Measurements from ENCODE around the gene AP4M1. TPM values are rescaled to one million over a fixed set of nuclear protein-coding genes. Genes with fewer than 3 reads are reported as not detected.

The AP4M1 gene
- total and polyA plus RNA-seq, 10 of the 15 experiments (the other 5 are each of a cell fraction or from before 2014, with no cell fraction given), result 0.77 to 16.1 (median 13.0) TPM

DNA sequence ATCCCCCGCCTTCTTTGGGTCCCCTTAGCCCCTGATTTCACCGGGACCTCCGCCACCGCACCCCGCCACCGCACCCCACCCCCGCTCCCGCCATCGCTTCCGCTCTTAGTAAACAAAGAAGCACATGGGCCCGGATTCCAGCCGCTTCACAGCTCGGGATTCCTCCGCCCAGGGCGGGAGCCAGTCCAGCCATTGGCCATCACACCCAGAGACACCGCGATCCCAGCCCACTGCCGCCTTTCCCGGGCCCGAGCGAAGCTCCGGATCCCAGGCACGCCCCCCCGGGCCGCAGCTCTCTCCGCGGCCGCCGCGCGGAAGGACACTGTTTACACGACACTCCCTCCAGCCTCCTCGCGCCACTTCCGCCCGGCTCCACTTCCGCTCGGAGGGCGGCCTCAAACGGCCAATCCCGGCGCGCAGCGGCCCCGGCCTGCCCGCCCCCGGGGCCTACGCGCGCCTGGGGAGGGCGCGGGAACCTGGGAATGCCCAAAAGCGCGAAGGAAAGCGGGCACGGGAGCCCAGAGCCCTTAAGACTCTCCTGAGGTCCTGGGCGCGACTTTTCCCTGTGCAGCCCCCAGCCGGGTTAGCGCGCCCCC is 925 bp upstream of the AP4M1 start (continued):
- TF ChIP-seq, protein P1, sequence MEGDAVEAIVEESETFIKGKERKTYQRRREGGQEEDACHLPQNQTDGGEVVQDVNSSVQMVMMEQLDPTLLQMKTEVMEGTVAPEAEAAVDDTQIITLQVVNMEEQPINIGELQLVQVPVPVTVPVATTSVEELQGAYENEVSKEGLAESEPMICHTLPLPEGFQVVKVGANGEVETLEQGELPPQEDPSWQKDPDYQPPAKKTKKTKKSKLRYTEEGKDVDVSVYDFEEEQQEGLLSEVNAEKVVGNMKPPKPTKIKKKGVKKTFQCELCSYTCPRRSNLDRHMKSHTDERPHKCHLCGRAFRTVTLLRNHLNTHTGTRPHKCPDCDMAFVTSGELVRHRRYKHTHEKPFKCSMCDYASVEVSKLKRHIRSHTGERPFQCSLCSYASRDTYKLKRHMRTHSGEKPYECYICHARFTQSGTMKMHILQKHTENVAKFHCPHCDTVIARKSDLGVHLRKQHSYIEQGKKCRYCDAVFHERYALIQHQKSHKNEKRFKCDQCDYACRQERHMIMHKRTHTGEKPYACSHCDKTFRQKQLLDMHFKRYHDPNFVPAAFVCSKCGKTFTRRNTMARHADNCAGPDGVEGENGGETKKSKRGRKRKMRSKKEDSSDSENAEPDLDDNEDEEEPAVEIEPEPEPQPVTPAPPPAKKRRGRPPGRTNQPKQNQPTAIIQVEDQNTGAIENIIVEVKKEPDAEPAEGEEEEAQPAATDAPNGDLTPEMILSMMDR (IDR thresholded peaks at IDR 0.05 in 2 of 3, conservative IDR thresholded peaks at IDR 0.05 in 1 of 3; ENCODE audit: control insufficient read depth in 2 of 3, extremely low read depth in 1 of 3, insufficient read depth in 1 of 3, low read depth in 3 of 3, low read length in 3 of 3), result no peak
- TF ChIP-seq BACH1 (IDR thresholded peaks at IDR 0.05; ENCODE audit: borderline replicate concordance) (peak; percentile 68), MEF2A (IDR thresholded peaks at IDR 0.05; ENCODE audit: insufficient read depth, low read depth, low read length) (0 out of 2 replicates have a peak, but pooled peaks have one; percentile 26), KLF5 (IDR thresholded peaks at IDR 0.05; ENCODE audit: partially characterized antibody) (peak; percentile 92), NR2F1 (conservative IDR thresholded peaks at IDR 0.05) (peak; percentile 57; the same call in 1 of the 2 replicates), HDAC6 (IDR thresholded peaks at IDR 0.05; ENCODE audit: unreplicated experiment) (no peak), STAT3 (IDR thresholded peaks at IDR 0.05; ENCODE audit: low read depth, low read length) (no peak), RAD51 (IDR thresholded peaks at IDR 0.05) (no peak; the same call in 1 of the 2 replicates), EGR1 (IDR thresholded peaks at IDR 0.05; ENCODE audit: borderline replicate concordance in 1 of 2, low read depth in 2 of 2, low read length in 2 of 2) (peak in 1 of 2 experiments; percentile 97; a peak in 2 of 3 replicates), ZSCAN29 (IDR thresholded peaks at IDR 0.05) (no peak), TCF3 (IDR thresholded peaks at IDR 0.05; ENCODE audit: borderline replicate concordance, insufficient read depth, low read depth, low read length) (no peak; the same call in 1 of the 2 replicates), FOS (IDR thresholded peaks at IDR 0.05; ENCODE audit: borderline replicate concordance, extremely low read depth, insufficient read length) (no peak), KDM1A (IDR thresholded peaks at IDR 0.05; ENCODE audit: borderline replicate concordance) (no peak), SREBF2 (IDR thresholded peaks at IDR 0.05; ENCODE audit: low read length) (no peak), GATAD2B (conservative IDR thresholded peaks at IDR 0.05; ENCODE audit: low read depth) (peak; percentile 94), MAX (IDR thresholded peaks at IDR 0.05; ENCODE audit: low read depth, low read length) (peak; percentile 95), EED (IDR thresholded peaks at IDR 0.05; ENCODE audit: low read depth) (peak; percentile 72), ZNF24 (IDR thresholded peaks at IDR 0.05) (no peak)
- TF ChIP-seq, protein P2, sequence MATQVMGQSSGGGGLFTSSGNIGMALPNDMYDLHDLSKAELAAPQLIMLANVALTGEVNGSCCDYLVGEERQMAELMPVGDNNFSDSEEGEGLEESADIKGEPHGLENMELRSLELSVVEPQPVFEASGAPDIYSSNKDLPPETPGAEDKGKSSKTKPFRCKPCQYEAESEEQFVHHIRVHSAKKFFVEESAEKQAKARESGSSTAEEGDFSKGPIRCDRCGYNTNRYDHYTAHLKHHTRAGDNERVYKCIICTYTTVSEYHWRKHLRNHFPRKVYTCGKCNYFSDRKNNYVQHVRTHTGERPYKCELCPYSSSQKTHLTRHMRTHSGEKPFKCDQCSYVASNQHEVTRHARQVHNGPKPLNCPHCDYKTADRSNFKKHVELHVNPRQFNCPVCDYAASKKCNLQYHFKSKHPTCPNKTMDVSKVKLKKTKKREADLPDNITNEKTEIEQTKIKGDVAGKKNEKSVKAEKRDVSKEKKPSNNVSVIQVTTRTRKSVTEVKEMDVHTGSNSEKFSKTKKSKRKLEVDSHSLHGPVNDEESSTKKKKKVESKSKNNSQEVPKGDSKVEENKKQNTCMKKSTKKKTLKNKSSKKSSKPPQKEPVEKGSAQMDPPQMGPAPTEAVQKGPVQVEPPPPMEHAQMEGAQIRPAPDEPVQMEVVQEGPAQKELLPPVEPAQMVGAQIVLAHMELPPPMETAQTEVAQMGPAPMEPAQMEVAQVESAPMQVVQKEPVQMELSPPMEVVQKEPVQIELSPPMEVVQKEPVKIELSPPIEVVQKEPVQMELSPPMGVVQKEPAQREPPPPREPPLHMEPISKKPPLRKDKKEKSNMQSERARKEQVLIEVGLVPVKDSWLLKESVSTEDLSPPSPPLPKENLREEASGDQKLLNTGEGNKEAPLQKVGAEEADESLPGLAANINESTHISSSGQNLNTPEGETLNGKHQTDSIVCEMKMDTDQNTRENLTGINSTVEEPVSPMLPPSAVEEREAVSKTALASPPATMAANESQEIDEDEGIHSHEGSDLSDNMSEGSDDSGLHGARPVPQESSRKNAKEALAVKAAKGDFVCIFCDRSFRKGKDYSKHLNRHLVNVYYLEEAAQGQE (IDR thresholded peaks at IDR 0.05; ENCODE audit: low read depth, low read length), result no peak
- TF ChIP-seq, protein P3, sequence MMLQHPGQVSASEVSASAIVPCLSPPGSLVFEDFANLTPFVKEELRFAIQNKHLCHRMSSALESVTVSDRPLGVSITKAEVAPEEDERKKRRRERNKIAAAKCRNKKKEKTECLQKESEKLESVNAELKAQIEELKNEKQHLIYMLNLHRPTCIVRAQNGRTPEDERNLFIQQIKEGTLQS (IDR thresholded peaks at IDR 0.05; ENCODE audit: borderline replicate concordance, extremely low read depth, low read depth, low read length), result no peak
- TF ChIP-seq, protein P4, sequence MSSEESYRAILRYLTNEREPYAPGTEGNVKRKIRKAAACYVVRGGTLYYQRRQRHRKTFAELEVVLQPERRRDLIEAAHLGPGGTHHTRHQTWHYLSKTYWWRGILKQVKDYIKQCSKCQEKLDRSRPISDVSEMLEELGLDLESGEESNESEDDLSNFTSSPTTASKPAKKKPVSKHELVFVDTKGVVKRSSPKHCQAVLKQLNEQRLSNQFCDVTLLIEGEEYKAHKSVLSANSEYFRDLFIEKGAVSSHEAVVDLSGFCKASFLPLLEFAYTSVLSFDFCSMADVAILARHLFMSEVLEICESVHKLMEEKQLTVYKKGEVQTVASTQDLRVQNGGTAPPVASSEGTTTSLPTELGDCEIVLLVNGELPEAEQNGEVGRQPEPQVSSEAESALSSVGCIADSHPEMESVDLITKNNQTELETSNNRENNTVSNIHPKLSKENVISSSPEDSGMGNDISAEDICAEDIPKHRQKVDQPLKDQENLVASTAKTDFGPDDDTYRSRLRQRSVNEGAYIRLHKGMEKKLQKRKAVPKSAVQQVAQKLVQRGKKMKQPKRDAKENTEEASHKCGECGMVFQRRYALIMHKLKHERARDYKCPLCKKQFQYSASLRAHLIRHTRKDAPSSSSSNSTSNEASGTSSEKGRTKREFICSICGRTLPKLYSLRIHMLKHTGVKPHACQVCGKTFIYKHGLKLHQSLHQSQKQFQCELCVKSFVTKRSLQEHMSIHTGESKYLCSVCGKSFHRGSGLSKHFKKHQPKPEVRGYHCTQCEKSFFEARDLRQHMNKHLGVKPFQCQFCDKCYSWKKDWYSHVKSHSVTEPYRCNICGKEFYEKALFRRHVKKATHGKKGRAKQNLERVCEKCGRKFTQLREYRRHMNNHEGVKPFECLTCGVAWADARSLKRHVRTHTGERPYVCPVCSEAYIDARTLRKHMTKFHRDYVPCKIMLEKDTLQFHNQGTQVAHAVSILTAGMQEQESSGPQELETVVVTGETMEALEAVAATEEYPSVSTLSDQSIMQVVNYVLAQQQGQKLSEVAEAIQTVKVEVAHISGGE (CRISPR knock-in tag; IDR thresholded peaks at IDR 0.05), result peak; percentile 45
